ENCODE data around the gene ADORA2B.

DNA sequence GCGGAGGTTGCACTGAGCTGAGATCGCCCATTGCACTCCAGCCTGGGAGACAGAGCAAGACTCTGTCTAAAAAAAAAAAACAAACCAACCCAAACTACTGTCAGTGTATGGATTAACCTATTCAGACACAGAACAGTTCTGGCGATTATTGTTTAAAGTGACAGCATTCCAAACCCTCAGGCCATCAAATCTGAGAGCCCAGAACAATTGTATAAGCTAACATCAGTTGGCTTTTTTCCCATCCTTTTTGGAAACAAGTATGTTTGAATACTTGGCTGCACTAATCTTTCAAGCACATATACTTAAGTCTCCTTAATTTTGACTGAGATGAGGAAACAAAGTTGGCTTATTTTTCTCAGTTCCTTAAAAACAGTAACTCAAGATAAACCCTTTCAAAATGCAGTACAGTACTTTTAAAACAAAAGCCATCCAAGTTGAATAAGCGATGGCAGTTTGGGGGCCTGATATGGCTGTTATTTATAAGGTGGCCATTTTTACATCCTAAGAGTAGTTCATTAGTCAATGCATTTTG, 53.2 kb downstream of the ADORA2B start:
- TF ChIP-seq, protein P1, sequence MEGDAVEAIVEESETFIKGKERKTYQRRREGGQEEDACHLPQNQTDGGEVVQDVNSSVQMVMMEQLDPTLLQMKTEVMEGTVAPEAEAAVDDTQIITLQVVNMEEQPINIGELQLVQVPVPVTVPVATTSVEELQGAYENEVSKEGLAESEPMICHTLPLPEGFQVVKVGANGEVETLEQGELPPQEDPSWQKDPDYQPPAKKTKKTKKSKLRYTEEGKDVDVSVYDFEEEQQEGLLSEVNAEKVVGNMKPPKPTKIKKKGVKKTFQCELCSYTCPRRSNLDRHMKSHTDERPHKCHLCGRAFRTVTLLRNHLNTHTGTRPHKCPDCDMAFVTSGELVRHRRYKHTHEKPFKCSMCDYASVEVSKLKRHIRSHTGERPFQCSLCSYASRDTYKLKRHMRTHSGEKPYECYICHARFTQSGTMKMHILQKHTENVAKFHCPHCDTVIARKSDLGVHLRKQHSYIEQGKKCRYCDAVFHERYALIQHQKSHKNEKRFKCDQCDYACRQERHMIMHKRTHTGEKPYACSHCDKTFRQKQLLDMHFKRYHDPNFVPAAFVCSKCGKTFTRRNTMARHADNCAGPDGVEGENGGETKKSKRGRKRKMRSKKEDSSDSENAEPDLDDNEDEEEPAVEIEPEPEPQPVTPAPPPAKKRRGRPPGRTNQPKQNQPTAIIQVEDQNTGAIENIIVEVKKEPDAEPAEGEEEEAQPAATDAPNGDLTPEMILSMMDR (conservative IDR thresholded peaks at IDR 0.05; ENCODE audit: low read length), result no peak
- no peak for TF ChIP-seq EZH2phosphoT487 (IDR thresholded peaks at IDR 0.05; ENCODE audit: borderline replicate concordance)

All from Loucy (cell line).